CD14-positive monocyte (primary cell): Measurements from ENCODE around the gene GOPC. TPM values are rescaled to one million over a fixed set of nuclear protein-coding genes. Genes with fewer than 3 reads are reported as not detected.

Source experiments
- DNase-seq, 3 donors: peaks; one replicate each; pipeline ENCODE4 v3.0.0-alpha.2; 2011 to 2022
- H2AFZ ChIP-seq: 2 replicates; pipeline ENCODE4 v1.6.0; 2012; ENCODE audit warnings: mild to moderate bottlenecking, low read depth, low read length, inconsistent platforms; ENCODE audit not compliant: insufficient read depth, poor library complexity, severe bottlenecking
- H3K27ac ChIP-seq, 2 donors: 1 replicate in 1 of 2; 2 replicates in 1 of 2; pipeline ENCODE4 v1.5.1; 2012 to 2013; ENCODE audit warnings: low read length in 2 of 2, control low read depth in 1 of 2, inconsistent platforms in 1 of 2, low read depth in 1 of 2, mild to moderate bottlenecking in 1 of 2
- H3K27me3 ChIP-seq, 2 donors: one replicate each; pipeline versions ENCODE4 v1.6.0 to v1.6.1; 2011 to 2013; ENCODE audit warnings: low read length in 2 of 2; ENCODE audit not compliant: control insufficient read depth in 2 of 2, insufficient read depth in 2 of 2
- H3K36me3 ChIP-seq, 2 donors: replicated peaks in 1 of 2; 1 replicate in 1 of 2; 2 replicates in 1 of 2; pipeline versions ENCODE4 v1.5.1 to v1.6.1; 2012 to 2013; ENCODE audit warnings: low read length in 2 of 2, control low read depth in 1 of 2, inconsistent platforms in 1 of 2, mild to moderate bottlenecking in 1 of 2; ENCODE audit not compliant: insufficient read depth in 2 of 2, control insufficient read depth in 1 of 2
- H3K4me1 ChIP-seq, 2 donors: 1 replicate in 1 of 2; 2 replicates in 1 of 2; pipeline versions ENCODE4 v1.5.1 to v1.6.1; 2012 to 2013; ENCODE audit warnings: low read length in 2 of 2, control low read depth in 1 of 2, inconsistent platforms in 1 of 2, mild to moderate bottlenecking in 1 of 2, moderate library complexity in 1 of 2; ENCODE audit not compliant: insufficient read depth in 2 of 2, control insufficient read depth in 1 of 2
- H3K4me2 ChIP-seq: replicated peaks from 2 replicates; pipeline ENCODE3; 2012; ENCODE audit warnings: low read length, moderate library complexity, mild to moderate bottlenecking; ENCODE audit not compliant: poor library complexity, severe bottlenecking; ENCODE audit errors: extremely low read depth
- H3K4me3 ChIP-seq, 3 experiments: fragments of 200-600 bp in 1 of 3; sonication (generic) in 1 of 3; replicated peaks in 1 of 3; 1 replicate in 2 of 3; 2 replicates in 1 of 3; pipeline ENCODE4 v1.5.1; 2011 to 2013; ENCODE audit warnings: low read length in 3 of 3, mild to moderate bottlenecking in 3 of 3, control low read depth in 2 of 3, low read depth in 2 of 3, inconsistent platforms in 1 of 3, moderate library complexity in 1 of 3
- H3K79me2 ChIP-seq: 2 replicates; pipeline ENCODE4 v1.6.0; 2012; ENCODE audit warnings: mild to moderate bottlenecking, control low read depth, inconsistent platforms, low read length, moderate library complexity; ENCODE audit not compliant: insufficient read depth
- H3K9ac ChIP-seq: 2 replicates; pipeline ENCODE4 v1.6.0; 2017; ENCODE audit warnings: low read length, mild to moderate bottlenecking; ENCODE audit not compliant: insufficient read depth, poor library complexity, severe bottlenecking
- H3K9me3 ChIP-seq, 2 donors: replicated peaks in 1 of 2; 1 replicate in 1 of 2; 2 replicates in 1 of 2; pipeline versions ENCODE4 v1.5.1 to v1.6.1; 2012 to 2013; ENCODE audit warnings: low read length in 2 of 2, control low read depth in 1 of 2; ENCODE audit not compliant: control insufficient read depth in 1 of 2, insufficient read depth in 1 of 2
- H4K20me1 ChIP-seq: 2 replicates; pipeline ENCODE4 v1.6.0; 2012; ENCODE audit warnings: mild to moderate bottlenecking, low read length, control low read depth, moderate library complexity; ENCODE audit not compliant: insufficient read depth
- H3K27ac Mint-ChIP-seq, 7 donors: one replicate each; pipeline ENCODE4 v1.8.0; 2020; ENCODE audit warnings: mild to moderate bottlenecking in 7 of 7, mixed read lengths in 7 of 7, moderate library complexity in 6 of 7, inconsistent platforms in 2 of 7
- H3K27me3 Mint-ChIP-seq, 3 donors: one replicate each; pipeline ENCODE4 v1.8.0; 2021 to 2022; ENCODE audit warnings: low read depth in 3 of 3, mild to moderate bottlenecking in 3 of 3, mixed read lengths in 3 of 3, moderate library complexity in 3 of 3, inconsistent platforms in 1 of 3
- H3K36me3 Mint-ChIP-seq, 2 donors: one replicate each; pipeline ENCODE4 v1.8.0; 2020; ENCODE audit warnings: mixed read lengths in 2 of 2, inconsistent platforms in 1 of 2, mild to moderate bottlenecking in 1 of 2
- H3K4me1 Mint-ChIP-seq: one replicate; pipeline ENCODE4 v1.8.0; 2020; ENCODE audit warnings: mild to moderate bottlenecking, mixed read lengths
- H3K4me3 Mint-ChIP-seq, 2 donors: one replicate each; pipeline ENCODE4 v1.8.0; 2020; ENCODE audit warnings: mild to moderate bottlenecking in 2 of 2, mixed read lengths in 2 of 2, moderate library complexity in 1 of 2
- H3K9me3 Mint-ChIP-seq, 7 donors: one replicate each; pipeline ENCODE4 v1.8.0; 2020 to 2022; ENCODE audit warnings: mixed read lengths in 7 of 7, mild to moderate bottlenecking in 6 of 7, moderate library complexity in 6 of 7, inconsistent platforms in 2 of 7
- CTCF ChIP-seq: fragments of 200-600 bp; IDR thresholded peaks from one replicate; pipeline ENCODE4 v1.8.0; 2022; ENCODE audit warnings: antibody characterized with exemption, mild to moderate bottlenecking
- WGBS: methylation state at CpG from one replicate; pipeline ENCODE4 v1.1.5; 2013; ENCODE audit warnings: missing lambda C conversion rate; ENCODE audit not compliant: insufficient coverage; 5-methylcytosine and 5-hydroxymethylcytosine counted together
- intact Hi-C, 2 donors: fragments of 100-400 bp; cut with micrococcal nuclease; formaldehyde crosslinking; loops; one replicate each; pipeline versions ENCODE4 v1.15.0 to v1.15.1; 2023
- polyA plus RNA-seq, 3 donors: library from polyadenylated mRNA; depleted of rRNA in 1 of 3; unstranded in 2 of 3; stranded (reverse) in 1 of 3; fragments of 300-500 nt in 2 of 3; fragments of >200 nt in 1 of 3; fragmentation: Illumina TruSeq in 2 of 3; gene quantifications; 1 replicate in 2 of 3; 2 replicates in 1 of 3; pipeline ENCODE4 v1.2.3, GENCODE V29; 2012 to 2021

Gene GOPC
- polyA plus RNA-seq, 3 donors: 2.7 to 8.0 (median 5.2) TPM

DNA sequence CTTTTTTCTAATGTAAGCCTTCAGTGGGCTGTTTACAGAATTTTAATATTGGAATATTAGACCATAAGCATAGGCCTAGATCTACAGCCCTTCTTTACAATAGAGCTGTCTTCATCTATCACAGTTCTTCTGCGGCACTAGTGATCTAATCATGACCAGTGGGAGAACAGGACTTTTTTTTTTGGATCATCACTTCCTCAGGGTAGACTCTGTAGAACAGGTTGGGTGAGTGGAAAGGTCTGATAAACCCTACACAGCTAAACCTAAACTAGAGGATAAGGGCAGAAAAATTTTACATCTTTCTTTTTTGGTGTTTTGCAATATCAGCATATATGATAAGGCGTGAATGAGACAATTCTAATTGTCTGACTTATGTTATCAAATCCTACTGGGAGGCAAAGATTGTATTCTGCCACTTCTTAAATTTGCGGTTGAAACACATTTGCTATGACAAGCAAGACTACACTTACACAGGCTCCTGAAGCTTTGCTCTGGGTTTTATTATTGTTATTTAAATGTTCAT lies 52.2 kb downstream of the GOPC start:
- intact Hi-C loops: loop anchor here in 1 of 2 donors (10.0 kb wide), 1 partner anchor 205 kb away; no protein-coding TSS in a partner anchor
- WGBS: no CpG with 5 or more reads among the region's 3 CpGs
- no peak for TF ChIP-seq CTCF

GRCh38 chr6:117549611-117550010 lies 52.7 kb downstream of the GOPC start:
- H3K27ac Mint-ChIP-seq: no peak overlapping the region
- no peak for DNase-seq
- Histone ChIP-seq H3K4me1 (peaks cover 7 to 14% of the 10 kb centered on the region in 2 donors), H3K9ac (no peak overlapping the region), H3K27ac (no peak overlapping the region), H3K79me2 (no peaks in the 10 kb centered on the region), H3K4me3 (no peak overlapping the region), H3K4me2 (no peak overlapping the region), H2AFZ (no peak overlapping the region), H3K9me3 (no peaks in the 10 kb centered on the region), H4K20me1 (no peaks in the 10 kb centered on the region), H3K27me3 (peaks cover 0 to 5% of the 10 kb centered on the region in 2 donors), H3K36me3 (no peaks in the 10 kb centered on the region)
- peaks cover 22 to 25% of the 10 kb centered on the region in 2 donors for H3K36me3 Mint-ChIP-seq
- peaks cover 4 to 15% (median 9%) of the 10 kb centered on the region in 3 donors for H3K27me3 Mint-ChIP-seq
- TF ChIP-seq CTCF: no peak
- H3K4me3 Mint-ChIP-seq: no peak overlapping the region
- no CpG with 5 or more reads among the region's 4 CpGs for WGBS
- peaks cover 12% of the 10 kb centered on the region for H3K4me1 Mint-ChIP-seq
- intact Hi-C loops: loop anchor here in 1 of 2 donors (10.0 kb wide), 1 partner anchor 205 kb away; no protein-coding TSS in a partner anchor
- no peaks in the 10 kb centered on the region for H3K9me3 Mint-ChIP-seq

More for the DNA sequence above, 52.2 kb downstream of the GOPC start:
- Histone ChIP-seq H4K20me1 (no peaks in the 10 kb centered on the region), H3K4me3 (no peak overlapping the region), H3K9me3 (no peaks in the 10 kb centered on the region), H3K79me2 (no peaks in the 10 kb centered on the region), H3K9ac (no peak overlapping the region), H3K4me2 (no peak overlapping the region), H3K4me1 (peaks cover 7 to 14% of the 10 kb centered on the region in 2 donors), H3K27me3 (peaks cover 0 to 5% of the 10 kb centered on the region in 2 donors), H3K36me3 (no peaks in the 10 kb centered on the region), H2AFZ (no peak overlapping the region), H3K27ac (no peak overlapping the region)
- DNase-seq: no peak
- no peaks in the 10 kb centered on the region for H3K9me3 Mint-ChIP-seq
- peaks cover 5 to 16% (median 9%) of the 10 kb centered on the region in 3 donors for H3K27me3 Mint-ChIP-seq
- H3K36me3 Mint-ChIP-seq: peaks cover 18 to 25% of the 10 kb centered on the region in 2 donors
- H3K27ac Mint-ChIP-seq: no peak overlapping the region
- peaks cover 12% of the 10 kb centered on the region for H3K4me1 Mint-ChIP-seq
- H3K4me3 Mint-ChIP-seq: no peak overlapping the region
